Upper lobe of left lung (tissue), 6 donors: ENCODE data around the gene MGLL. TPM values are rescaled to one million over a fixed set of nuclear protein-coding genes. Genes with fewer than 3 reads are reported as not detected.

Source experiments
- ATAC-seq, 2 donors: fragments of 200-7000 bp; cut with Tn5 transposase; one replicate each; pipeline ENCODE4 v1.9.1; 2022; ENCODE audit warnings: mild to moderate bottlenecking in 2 of 2, moderate library complexity in 2 of 2; ENCODE audit not compliant: low FRiP score in 2 of 2
- DNase-seq, 2 donors: peaks; one replicate each; pipeline ENCODE4 v3.0.0-alpha.2; 2019 to 2020
- H3K27ac ChIP-seq, 4 donors: fragments of 200-600 bp; sonication (generic); one replicate each; pipeline ENCODE4 v1.5.1; 2016 to 2019
- H3K27me3 ChIP-seq, 4 donors: fragments of 200-600 bp; sonication (generic); one replicate each; pipeline ENCODE4 v1.5.1; 2017 to 2019
- H3K36me3 ChIP-seq, 4 donors: fragments of 200-600 bp; sonication (generic); one replicate each; pipeline ENCODE4 v1.5.1; 2016 to 2019
- H3K4me1 ChIP-seq, 4 donors: fragments of 200-600 bp; sonication (generic); one replicate each; pipeline ENCODE4 v1.5.1; 2018 to 2019
- H3K4me3 ChIP-seq, 4 donors: fragments of 200-600 bp; sonication (generic); one replicate each; pipeline ENCODE4 v1.5.1; 2017 to 2019; ENCODE audit warnings: mild to moderate bottlenecking in 2 of 4, moderate library complexity in 1 of 4
- H3K9me3 ChIP-seq, 4 donors: fragments of 200-600 bp; sonication (generic); one replicate each; pipeline ENCODE4 v1.5.1; 2018 to 2019
- EP300 ChIP-seq, 4 donors: sonication (generic); formaldehyde crosslinking; IDR thresholded peaks; one replicate each; pipeline ENCODE4 v1.5.1; 2017; ENCODE audit warnings: antibody characterized with exemption in 4 of 4, control low read depth in 2 of 4
- POLR2A ChIP-seq, 4 donors: fragments of 450-650 bp; IDR thresholded peaks; one replicate each; pipeline ENCODE4 v1.5.1; 2016 to 2017; ENCODE audit warnings: antibody characterized with exemption in 4 of 4, mild to moderate bottlenecking in 2 of 4
- POLR2AphosphoS5 ChIP-seq, 2 donors: sonication (generic); formaldehyde crosslinking; IDR thresholded peaks; one replicate each; pipeline ENCODE4 v1.5.1; 2017; ENCODE audit warnings: antibody characterized with exemption in 2 of 2
- WGBS, 2 donors: methylation state at CpG; one replicate each; pipeline ENCODE4 v1.1.5; 2017 to 2018; 5-methylcytosine and 5-hydroxymethylcytosine counted together
- total RNA-seq, 6 donors: library from RNA; depleted of rRNA in 4 of 6; stranded (reverse); fragments of >200 nt in 4 of 6; gene quantifications; one replicate each; pipeline versions ENCODE4 v1.1.0 to v1.2.1, GENCODE V29; 2016 to 2021
- TF ChIP-seq, protein P1 (sequence below), 6 experiments: fragments of 450-650 bp in 4 of 6; fragments of 200-600 bp in 2 of 6; sonication (generic) in 2 of 6; IDR thresholded peaks; one replicate each; pipeline ENCODE4 v1.5.1; 2016 to 2019; ENCODE audit warnings: antibody characterized with exemption in 6 of 6
- donor health status: DM: no; HTN: no; CAD: no; lungs with moderate emphysema.
- donor health status: DM: no; HTN: yes; CAD: no; lungs with severe emphysema.

MGLL gene
- total RNA-seq, 6 donors from 2014 or later, result 128 to 253 (median 190) TPM

- ATAC-seq (no peak), DNase-seq (no peak)
- no peaks in the 10 kb centered on the region for H3K9me3 ChIP-seq
- 74 to 87% methylated on average over 4 to 6 of the region's 6 CpGs for WGBS, 2 donors
- no peak overlapping the region for H3K4me3 ChIP-seq
- H3K4me1 ChIP-seq, result peaks cover 3 to 12% (median 8%) of the 10 kb centered on the region in 4 donors
- no peaks in the 10 kb centered on the region for H3K36me3 ChIP-seq
- no peak for TF ChIP-seq POLR2AphosphoS5 (IDR thresholded peaks at IDR 0.05)
- no peak for TF ChIP-seq POLR2A (IDR thresholded peaks at IDR 0.05)
- TF ChIP-seq, protein P1, sequence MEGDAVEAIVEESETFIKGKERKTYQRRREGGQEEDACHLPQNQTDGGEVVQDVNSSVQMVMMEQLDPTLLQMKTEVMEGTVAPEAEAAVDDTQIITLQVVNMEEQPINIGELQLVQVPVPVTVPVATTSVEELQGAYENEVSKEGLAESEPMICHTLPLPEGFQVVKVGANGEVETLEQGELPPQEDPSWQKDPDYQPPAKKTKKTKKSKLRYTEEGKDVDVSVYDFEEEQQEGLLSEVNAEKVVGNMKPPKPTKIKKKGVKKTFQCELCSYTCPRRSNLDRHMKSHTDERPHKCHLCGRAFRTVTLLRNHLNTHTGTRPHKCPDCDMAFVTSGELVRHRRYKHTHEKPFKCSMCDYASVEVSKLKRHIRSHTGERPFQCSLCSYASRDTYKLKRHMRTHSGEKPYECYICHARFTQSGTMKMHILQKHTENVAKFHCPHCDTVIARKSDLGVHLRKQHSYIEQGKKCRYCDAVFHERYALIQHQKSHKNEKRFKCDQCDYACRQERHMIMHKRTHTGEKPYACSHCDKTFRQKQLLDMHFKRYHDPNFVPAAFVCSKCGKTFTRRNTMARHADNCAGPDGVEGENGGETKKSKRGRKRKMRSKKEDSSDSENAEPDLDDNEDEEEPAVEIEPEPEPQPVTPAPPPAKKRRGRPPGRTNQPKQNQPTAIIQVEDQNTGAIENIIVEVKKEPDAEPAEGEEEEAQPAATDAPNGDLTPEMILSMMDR (IDR thresholded peaks at IDR 0.05), result no peak
- TF ChIP-seq EP300 (IDR thresholded peaks at IDR 0.05), result no peak
- H3K27ac ChIP-seq, result no peak overlapping the region
- no peaks in the 10 kb centered on the region for H3K27me3 ChIP-seq
Observed at GRCh38 chr3:127667119-127667681, 155.1 kb downstream of the MGLL start.

- 85 to 87% methylated on average over 2 of the region's 2 CpGs for WGBS, 2 donors
- Histone ChIP-seq H3K4me1 (peaks cover 0 to 6% (median 2%) of the 10 kb centered on the region in 4 donors), H3K27me3 (no peaks in the 10 kb centered on the region), H3K4me3 (no peak overlapping the region), H3K36me3 (no peaks in the 10 kb centered on the region), H3K27ac (no peak overlapping the region), H3K9me3 (no peaks in the 10 kb centered on the region)
- DNase-seq (no peak), ATAC-seq (no peak)
- TF ChIP-seq POLR2A (IDR thresholded peaks at IDR 0.05) (no peak), POLR2AphosphoS5 (IDR thresholded peaks at IDR 0.05) (no peak), EP300 (IDR thresholded peaks at IDR 0.05) (no peak)
- TF ChIP-seq, protein P1 (IDR thresholded peaks at IDR 0.05), result no peak
Observed at GRCh38 chr3:127666676-127667075, 155.6 kb downstream of the MGLL start.

- H3K27me3 ChIP-seq, result no peaks in the 10 kb centered on the region
- no peaks in the 10 kb centered on the region for H3K4me1 ChIP-seq
- TF ChIP-seq EP300 (IDR thresholded peaks at IDR 0.05), result no peak
- TF ChIP-seq POLR2AphosphoS5 (IDR thresholded peaks at IDR 0.05), result no peak
- TF ChIP-seq, protein P1 (IDR thresholded peaks at IDR 0.05), result no peak
- no peak for TF ChIP-seq POLR2A (IDR thresholded peaks at IDR 0.05)
- H3K9me3 ChIP-seq, result no peaks in the 10 kb centered on the region
- no peaks in the 10 kb centered on the region for H3K36me3 ChIP-seq
- no peak for DNase-seq
- no peak overlapping the region for H3K4me3 ChIP-seq
- WGBS, 2 donors, result 89% methylated on average over 3 of the region's 3 CpGs
- ATAC-seq, result no peak
- no peak overlapping the region for H3K27ac ChIP-seq
Observed at GRCh38 chr3:127665586-127665985, 156.7 kb downstream of the MGLL start.

DNA sequence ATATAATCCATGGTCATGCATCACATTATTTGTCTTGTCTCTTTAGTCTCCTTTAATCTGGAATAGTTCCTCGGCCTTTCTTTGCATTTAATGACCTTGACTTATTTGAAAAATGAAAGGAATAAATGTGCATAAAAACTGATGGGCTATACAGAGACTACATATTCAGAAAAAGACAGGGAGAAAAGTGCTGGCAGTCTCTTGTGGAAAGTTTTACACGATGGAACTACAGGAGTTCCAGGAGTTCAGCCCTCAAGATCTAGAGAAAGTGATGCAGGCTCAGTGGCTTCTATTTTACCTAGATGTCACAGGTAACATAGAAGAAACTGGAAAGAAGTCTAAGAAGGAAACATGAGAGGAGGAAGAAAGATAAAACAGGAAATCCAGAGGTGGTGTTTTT lies 157.2 kb downstream of the MGLL start:
- WGBS, 2 donors, result 91% methylated on average over 2 of the region's 2 CpGs
- H3K9me3 ChIP-seq, result no peaks in the 10 kb centered on the region
- TF ChIP-seq EP300 (IDR thresholded peaks at IDR 0.05), result no peak
- TF ChIP-seq, protein P1 (IDR thresholded peaks at IDR 0.05), result no peak
- no peak for TF ChIP-seq POLR2A (IDR thresholded peaks at IDR 0.05)
- TF ChIP-seq POLR2AphosphoS5 (IDR thresholded peaks at IDR 0.05), result no peak
- no peak overlapping the region for H3K27ac ChIP-seq
- ATAC-seq (no peak), DNase-seq (no peak)
- H3K27me3 ChIP-seq, result no peaks in the 10 kb centered on the region
- H3K4me1 ChIP-seq, result no peaks in the 10 kb centered on the region
- no peaks in the 10 kb centered on the region for H3K36me3 ChIP-seq
- H3K4me3 ChIP-seq, result no peak overlapping the region

DNA sequence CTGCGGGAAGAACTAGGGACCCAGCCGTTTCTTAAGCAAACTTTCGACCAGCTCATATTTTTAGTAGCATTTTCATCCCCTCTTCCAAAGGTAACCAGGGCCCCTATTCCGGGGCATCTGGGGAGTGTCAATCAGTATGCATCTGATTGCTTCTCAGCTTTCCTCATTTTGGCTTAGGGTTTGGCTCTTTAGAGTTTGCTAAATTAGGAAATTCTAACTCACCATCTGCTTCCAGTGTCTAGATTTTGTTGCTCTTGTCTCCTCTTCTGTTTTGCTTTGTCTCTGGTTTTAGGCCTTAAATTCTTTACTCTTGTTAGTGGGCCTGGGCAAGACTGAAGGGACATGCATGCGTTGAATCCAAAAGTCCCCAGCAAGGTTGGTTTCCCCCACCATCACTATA lies 159.2 kb downstream of the MGLL start:
- no peaks in the 10 kb centered on the region for H3K9me3 ChIP-seq
- H3K4me1 ChIP-seq, result no peaks in the 10 kb centered on the region
- H3K36me3 ChIP-seq, result no peaks in the 10 kb centered on the region
- TF ChIP-seq POLR2A (IDR thresholded peaks at IDR 0.05), result no peak
- TF ChIP-seq POLR2AphosphoS5 (IDR thresholded peaks at IDR 0.05), result no peak
- TF ChIP-seq, protein P1 (IDR thresholded peaks at IDR 0.05), result no peak
- TF ChIP-seq EP300 (IDR thresholded peaks at IDR 0.05), result no peak
- no peaks in the 10 kb centered on the region for H3K27me3 ChIP-seq
- DNase-seq (no peak), ATAC-seq (no peak)
- H3K4me3 ChIP-seq, result no peak overlapping the region
- 80 to 89% methylated on average over 5 of the region's 5 CpGs for WGBS, 2 donors
- H3K27ac ChIP-seq, result no peak overlapping the region
